ENCODE results near the gene DENND4B. TPM values are rescaled to one million over a fixed set of nuclear protein-coding genes. Genes with fewer than 3 reads are reported as not detected.

The DENND4B gene
- total RNA-seq, 4 donors from 2014 or later = 28.9 to 63.7 (median 44.8) TPM

DNA sequence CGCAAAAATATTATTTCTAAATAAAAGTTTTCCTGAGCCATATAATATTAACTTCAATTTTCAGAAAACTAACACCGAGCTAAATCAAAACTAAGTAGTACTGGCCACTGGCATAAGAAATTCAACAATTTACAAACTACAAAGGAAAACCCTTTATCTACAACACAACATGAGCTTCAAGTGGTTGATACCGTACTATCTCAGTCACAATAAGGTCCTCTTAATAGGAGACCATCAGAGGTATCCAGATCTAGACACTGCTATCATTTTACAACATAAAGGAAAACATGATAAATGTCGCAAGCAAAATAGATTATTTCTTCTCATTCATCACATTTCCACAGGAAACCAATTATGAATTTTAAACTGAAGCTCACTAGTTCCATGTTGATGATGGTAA, 63.3 kb downstream of the DENND4B start:
- H3K27ac ChIP-seq = no peak overlapping the region
- no peaks in the 10 kb centered on the region for H3K36me3 ChIP-seq
- TF ChIP-seq POLR2A (IDR thresholded peaks at IDR 0.05) = no peak
- TF ChIP-seq, protein P1, sequence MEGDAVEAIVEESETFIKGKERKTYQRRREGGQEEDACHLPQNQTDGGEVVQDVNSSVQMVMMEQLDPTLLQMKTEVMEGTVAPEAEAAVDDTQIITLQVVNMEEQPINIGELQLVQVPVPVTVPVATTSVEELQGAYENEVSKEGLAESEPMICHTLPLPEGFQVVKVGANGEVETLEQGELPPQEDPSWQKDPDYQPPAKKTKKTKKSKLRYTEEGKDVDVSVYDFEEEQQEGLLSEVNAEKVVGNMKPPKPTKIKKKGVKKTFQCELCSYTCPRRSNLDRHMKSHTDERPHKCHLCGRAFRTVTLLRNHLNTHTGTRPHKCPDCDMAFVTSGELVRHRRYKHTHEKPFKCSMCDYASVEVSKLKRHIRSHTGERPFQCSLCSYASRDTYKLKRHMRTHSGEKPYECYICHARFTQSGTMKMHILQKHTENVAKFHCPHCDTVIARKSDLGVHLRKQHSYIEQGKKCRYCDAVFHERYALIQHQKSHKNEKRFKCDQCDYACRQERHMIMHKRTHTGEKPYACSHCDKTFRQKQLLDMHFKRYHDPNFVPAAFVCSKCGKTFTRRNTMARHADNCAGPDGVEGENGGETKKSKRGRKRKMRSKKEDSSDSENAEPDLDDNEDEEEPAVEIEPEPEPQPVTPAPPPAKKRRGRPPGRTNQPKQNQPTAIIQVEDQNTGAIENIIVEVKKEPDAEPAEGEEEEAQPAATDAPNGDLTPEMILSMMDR (IDR thresholded peaks at IDR 0.05) = no peak
- no peaks in the 10 kb centered on the region for H3K9me3 ChIP-seq
- DNase-seq = no peak
- no peaks in the 10 kb centered on the region for H3K27me3 ChIP-seq
- 93 to 99% methylated on average over 4 of the region's 4 CpGs for WGBS, 2 donors
- H3K4me3 ChIP-seq (replicated peaks in 1 of 3) = no peak overlapping the region
- intact Hi-C loops (cut with DNase I) = no loop called here
- peaks cover 17 to 38% of the 10 kb centered on the region in 2 donors for H3K4me1 ChIP-seq

DNA sequence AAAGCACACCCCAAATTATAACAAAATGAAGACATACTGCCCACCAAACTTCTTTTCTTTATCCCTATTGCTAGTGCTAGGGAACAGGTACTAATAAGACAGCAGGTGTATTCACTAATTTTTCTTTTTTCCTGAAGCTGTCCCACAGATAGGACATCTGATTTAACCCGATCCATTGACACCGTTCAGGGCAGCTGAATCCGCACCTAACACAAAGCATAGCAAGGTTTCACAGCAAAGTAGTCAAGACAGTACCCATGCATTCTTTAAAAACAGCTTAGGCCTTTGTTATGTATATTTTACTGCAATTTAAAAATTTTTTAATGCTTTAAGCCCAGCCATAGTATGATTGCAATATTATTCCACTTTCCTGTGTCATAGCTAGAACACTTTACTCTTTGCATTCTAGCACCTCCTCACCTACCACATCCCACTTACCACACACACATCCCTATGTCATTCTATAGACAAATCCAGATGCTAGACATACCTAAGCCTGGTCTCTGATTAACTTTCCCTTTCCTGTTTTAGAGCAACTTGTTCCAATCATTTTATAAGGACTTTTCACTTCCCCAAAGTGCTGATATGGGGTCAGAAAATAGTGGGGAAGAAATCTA, 64.1 kb downstream of the DENND4B start:
- TF ChIP-seq, protein P1 (IDR thresholded peaks at IDR 0.05) = no peak
- no peak for TF ChIP-seq POLR2A (IDR thresholded peaks at IDR 0.05)
- no peaks in the 10 kb centered on the region for H3K27me3 ChIP-seq
- WGBS, 2 donors = 73 to 78% methylated on average over 3 of the region's 3 CpGs
- intact Hi-C loops (cut with DNase I) = no loop called here
- H3K4me1 ChIP-seq = peaks cover 17 to 29% of the 10 kb centered on the region in 2 donors
- no peak for DNase-seq
- no peak overlapping the region for H3K4me3 ChIP-seq (replicated peaks in 1 of 3)
- H3K36me3 ChIP-seq = no peaks in the 10 kb centered on the region
- H3K27ac ChIP-seq = peak overlapping the region in 2 of 3 donors; percentile 58 to 67
- H3K9me3 ChIP-seq = no peaks in the 10 kb centered on the region

DNA sequence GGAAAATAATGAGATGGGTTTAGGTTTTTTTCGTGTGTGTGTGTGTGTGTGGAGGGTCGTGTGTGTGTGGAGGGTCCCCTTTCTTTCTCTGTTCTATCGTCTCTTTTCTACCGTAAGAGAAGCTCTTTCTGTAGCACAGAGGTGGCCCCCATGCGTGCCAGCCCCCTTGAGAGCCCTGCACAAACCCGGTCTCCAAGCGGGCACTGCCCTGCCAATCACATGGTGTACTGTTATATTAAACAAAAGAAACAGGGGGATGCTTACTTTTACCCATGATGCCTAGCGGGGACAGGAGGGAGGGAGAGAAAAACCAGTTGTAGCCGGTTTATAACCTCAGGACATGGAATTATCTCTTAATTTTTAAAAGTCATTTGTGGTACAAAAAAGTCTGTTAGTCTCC, 64.8 kb downstream of the DENND4B start:
- no peaks in the 10 kb centered on the region for H3K27me3 ChIP-seq
- 7 to 9% methylated on average over 9 of the region's 9 CpGs for WGBS, 2 donors
- peak in 1 of 2 donors; percentile 8 for DNase-seq
- no peak for TF ChIP-seq POLR2A (IDR thresholded peaks at IDR 0.05)
- TF ChIP-seq, protein P1 (IDR thresholded peaks at IDR 0.05) = no peak
- H3K27ac ChIP-seq = peak overlapping the region in 2 of 3 donors; percentile 58 to 67
- H3K4me1 ChIP-seq = peaks cover 17 to 30% of the 10 kb centered on the region in 2 donors
- no peaks in the 10 kb centered on the region for H3K36me3 ChIP-seq
- no peak overlapping the region for H3K4me3 ChIP-seq (replicated peaks in 1 of 3)
- H3K9me3 ChIP-seq = no peaks in the 10 kb centered on the region
- intact Hi-C loops (cut with DNase I) = no loop called here

DNA sequence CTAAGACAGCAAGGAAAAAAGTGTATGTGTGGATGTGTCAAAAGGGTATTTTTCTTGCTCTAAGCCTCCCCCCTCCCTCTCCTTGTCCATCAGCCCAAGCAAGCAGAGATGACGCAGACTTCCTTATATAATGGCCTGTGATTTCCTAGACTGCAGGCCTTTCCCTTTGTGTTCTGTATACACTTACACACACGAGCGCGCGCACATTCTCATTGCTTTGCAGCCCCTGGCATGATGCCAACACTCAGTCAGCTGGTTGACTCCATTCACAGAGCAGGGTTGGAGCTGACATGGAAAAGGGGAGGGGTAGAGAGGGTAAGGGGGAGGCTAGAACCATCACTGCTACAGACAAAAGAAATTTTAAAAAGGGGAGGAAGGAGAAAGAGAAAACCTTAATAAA, 65.6 kb downstream of the DENND4B start:
- H3K4me3 ChIP-seq (replicated peaks in 1 of 3) = no peak overlapping the region
- H3K27me3 ChIP-seq = no peaks in the 10 kb centered on the region
- H3K27ac ChIP-seq = peak overlapping the region in 2 of 3 donors; percentile 58 to 67
- H3K4me1 ChIP-seq = peaks cover 17 to 36% of the 10 kb centered on the region in 2 donors
- WGBS, 2 donors = 0 to 3% methylated on average over 5 of the region's 5 CpGs
- TF ChIP-seq POLR2A (IDR thresholded peaks at IDR 0.05) = no peak
- TF ChIP-seq, protein P1 (IDR thresholded peaks at IDR 0.05) = no peak
- DNase-seq = peak; percentile 93 to 96
- no peaks in the 10 kb centered on the region for H3K9me3 ChIP-seq
- intact Hi-C loops (cut with DNase I) = no loop called here
- no peaks in the 10 kb centered on the region for H3K36me3 ChIP-seq

DNA sequence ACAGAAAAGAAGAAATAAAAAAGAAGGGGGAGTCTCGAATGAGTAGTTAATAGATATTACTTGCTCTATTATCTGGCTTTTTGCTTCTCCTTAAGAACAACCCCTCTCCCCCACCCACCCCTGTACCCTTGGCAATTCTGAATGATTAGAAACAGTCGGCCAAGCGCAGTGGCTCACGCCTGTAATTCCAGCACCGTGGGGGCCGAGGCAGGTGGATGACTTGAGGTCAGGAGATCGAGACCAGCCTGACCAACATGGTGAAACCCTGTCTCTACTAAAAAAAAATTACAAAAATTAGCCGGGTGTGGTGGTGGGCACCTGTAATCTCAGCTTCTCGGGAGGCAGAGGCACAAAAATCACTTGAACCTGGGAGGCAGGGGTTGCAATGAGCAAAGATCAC, 66.5 kb downstream of the DENND4B start:
- intact Hi-C loops (cut with DNase I) = no loop called here
- Histone ChIP-seq H3K4me1 (peaks cover 22 to 43% of the 10 kb centered on the region in 2 donors), H3K9me3 (no peaks in the 10 kb centered on the region), H3K36me3 (no peaks in the 10 kb centered on the region), H3K4me3 (replicated peaks in 1 of 3) (no peak overlapping the region), H3K27me3 (no peaks in the 10 kb centered on the region), H3K27ac (peak overlapping the region in 2 of 3 donors; percentile 58 to 67)
- 93 to 97% methylated on average over 9 of the region's 9 CpGs for WGBS, 2 donors
- TF ChIP-seq POLR2A (IDR thresholded peaks at IDR 0.05) = no peak
- TF ChIP-seq, protein P1 (IDR thresholded peaks at IDR 0.05) = no peak
- DNase-seq = no peak

Measured in thyroid gland (tissue), 4 donors.